Lower leg skin (tissue), 4 donors: ENCODE measurements around the gene MRPS31. TPM values are rescaled to one million over a fixed set of nuclear protein-coding genes. Genes with fewer than 3 reads are reported as not detected.

ENCODE experiments used
- DNase-seq, 2 donors: peaks; one replicate each; pipeline ENCODE4 v3.0.0-alpha.2; 2019; ENCODE audit warnings: low spot score in 2 of 2
- H3K4me3 ChIP-seq: fragments of 200-600 bp; sonication (generic); 2 replicates; pipeline ENCODE4 v1.5.1; 2017; ENCODE audit warnings: mild to moderate bottlenecking, low read depth; ENCODE audit not compliant: poor library complexity, severe bottlenecking
- CTCF ChIP-seq, 3 donors: fragments of 450-650 bp; IDR thresholded peaks; one replicate each; pipeline ENCODE4 v1.5.1; 2016; ENCODE audit warnings: antibody characterized with exemption in 3 of 3, mild to moderate bottlenecking in 3 of 3, moderate library complexity in 2 of 3
- POLR2A ChIP-seq, 2 donors: fragments of 450-650 bp; IDR thresholded peaks; one replicate each; pipeline ENCODE4 v1.6.1; 2016 to 2017; ENCODE audit warnings: antibody characterized with exemption in 2 of 2, mild to moderate bottlenecking in 1 of 2, moderate library complexity in 1 of 2
- whole genome bisulfite sequencing, 2 donors: methylation state at CpG; one replicate each; pipeline ENCODE4 v1.1.5; 2018; 5-methylcytosine and 5-hydroxymethylcytosine counted together
- intact Hi-C: fragments of 100-400 bp; cut with DNase I; formaldehyde crosslinking; loops from one replicate; pipeline ENCODE4 v1.15.0; 2023; ENCODE audit warnings: low total_unique reads
- total RNA-seq, 4 donors: library from RNA; depleted of rRNA; stranded (reverse); fragments of >200 nt; gene quantifications; one replicate each; pipeline ENCODE4 v1.1.0, GENCODE V29; 2016

The MRPS31 gene
- total RNA-seq, 4 donors from 2014 or later: 11.0 to 22.5 (median 16.0) TPM

DNA sequence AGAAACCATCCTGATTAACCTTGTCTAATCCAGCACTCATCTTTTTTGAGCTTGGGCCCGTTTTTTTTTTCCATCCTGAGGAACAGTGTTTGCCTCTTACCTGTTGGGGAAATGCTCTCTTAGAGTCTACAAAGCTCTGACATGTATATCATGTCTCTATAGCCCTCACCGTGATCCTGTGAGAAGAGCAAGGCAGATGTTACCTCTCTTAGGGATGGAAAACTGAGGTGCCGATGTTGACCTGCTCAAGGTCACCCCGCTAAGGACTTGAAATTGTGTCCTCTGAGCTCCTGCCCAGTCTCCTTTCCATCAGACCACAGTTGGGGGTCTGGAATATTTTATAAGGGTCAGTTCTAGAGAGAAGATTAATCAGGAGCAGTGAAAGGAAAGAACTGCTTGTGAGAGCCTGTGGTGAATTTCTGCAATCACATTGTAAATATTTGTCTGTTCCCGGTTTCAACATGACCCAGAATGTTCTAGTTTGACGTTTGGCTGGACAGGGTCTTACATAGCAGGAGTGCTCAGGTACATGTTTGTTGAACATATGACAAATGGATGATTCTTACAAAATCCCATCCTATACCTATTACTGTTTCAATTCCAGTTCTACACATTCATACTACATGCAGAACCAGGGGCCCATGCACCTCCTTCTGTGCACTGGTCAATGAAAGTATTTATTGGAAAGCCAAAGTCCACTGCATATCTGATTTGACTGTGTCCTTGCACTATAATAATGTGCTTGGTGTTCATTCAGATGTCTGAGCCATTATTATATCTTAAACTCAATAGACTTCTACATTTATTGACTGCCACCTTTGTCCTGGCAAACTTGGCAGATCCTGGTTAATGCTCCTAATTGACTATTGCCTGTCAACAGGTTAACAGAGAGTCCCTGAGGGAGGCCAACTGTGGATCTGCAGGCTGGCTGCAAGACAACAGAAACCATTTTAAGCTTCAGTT, 30.5 kb upstream of the MRPS31 start:
- intact Hi-C loops: no loop called here
- 90 to 91% methylated on average over 6 of the region's 6 CpGs for WGBS, 2 donors
- H3K4me3 ChIP-seq: no peak overlapping the region
- DNase-seq: peak in 1 of 2 donors; percentile 17
- TF ChIP-seq POLR2A (IDR thresholded peaks at IDR 0.05) (no peak), CTCF (IDR thresholded peaks at IDR 0.05) (no peak)

GRCh38 chr13:40800559-40800958, 29.6 kb upstream of the MRPS31 start:
- intact Hi-C loops: no loop called here
- no peak overlapping the region for H3K4me3 ChIP-seq
- WGBS, 2 donors: 75 to 84% methylated on average over 5 of the region's 5 CpGs
- no peak for TF ChIP-seq CTCF (IDR thresholded peaks at IDR 0.05)
- no peak for TF ChIP-seq POLR2A (IDR thresholded peaks at IDR 0.05)
- peak in 1 of 2 donors; percentile 23 for DNase-seq

DNA sequence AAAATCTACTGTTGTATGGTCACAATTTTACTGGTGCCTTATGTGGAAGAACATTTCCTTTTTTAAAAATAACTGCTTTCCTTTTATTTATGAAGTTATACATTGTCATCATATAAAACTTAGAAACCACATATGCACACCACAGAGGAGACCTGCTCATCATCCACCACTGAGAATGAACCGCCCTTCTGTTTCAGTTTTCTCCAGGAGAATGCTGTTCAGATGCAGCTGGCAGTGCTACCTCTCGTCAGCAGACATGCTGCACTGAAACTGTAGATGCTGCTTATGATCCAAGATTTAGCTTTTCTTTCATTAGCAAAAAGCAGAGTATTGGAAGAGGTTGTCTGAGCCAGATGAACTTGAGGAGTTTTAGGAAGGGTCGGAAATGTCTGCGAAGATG, 28.5 kb upstream of the MRPS31 start:
- intact Hi-C loops: no loop called here
- WGBS, 2 donors: 96 to 97% methylated on average over 4 of the region's 4 CpGs
- H3K4me3 ChIP-seq: no peak overlapping the region
- no peak for DNase-seq
- TF ChIP-seq CTCF (IDR thresholded peaks at IDR 0.05) (no peak), POLR2A (IDR thresholded peaks at IDR 0.05) (no peak)

DNA sequence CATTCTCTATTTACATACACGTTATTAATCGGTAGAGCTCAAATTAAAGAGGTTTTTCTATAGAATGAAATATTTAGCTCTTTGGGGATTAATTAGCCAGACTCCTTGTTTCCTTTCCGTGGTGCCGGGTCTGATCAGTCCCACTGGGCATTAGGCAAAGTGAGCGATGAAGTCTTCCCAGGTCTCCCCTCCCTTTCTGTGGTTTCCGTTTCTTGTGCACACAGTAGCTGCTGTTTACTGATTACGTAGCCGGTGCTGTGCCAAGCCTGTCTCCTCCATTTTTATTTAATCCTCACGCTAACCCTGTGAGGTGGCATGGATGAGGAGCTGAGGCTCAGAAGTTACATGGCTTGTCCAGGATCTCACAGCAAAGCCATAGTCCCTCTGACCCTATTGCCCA, 27.4 kb upstream of the MRPS31 start:
- no peak for DNase-seq
- 83 to 93% methylated on average over 9 of the region's 9 CpGs for WGBS, 2 donors
- intact Hi-C loops: no loop called here
- H3K4me3 ChIP-seq: no peak overlapping the region
- TF ChIP-seq POLR2A (IDR thresholded peaks at IDR 0.05) (no peak), CTCF (IDR thresholded peaks at IDR 0.05) (no peak)

GRCh38 chr13:40796649-40797048, 25.7 kb upstream of the MRPS31 start:
- 93 to 96% methylated on average over 6 of the region's 6 CpGs for WGBS, 2 donors
- TF ChIP-seq CTCF (IDR thresholded peaks at IDR 0.05) (no peak), POLR2A (IDR thresholded peaks at IDR 0.05) (no peak)
- intact Hi-C loops: no loop called here
- no peak overlapping the region for H3K4me3 ChIP-seq
- DNase-seq: no peak
